ENCODE measurements around the gene SLC35E1.

DNA sequence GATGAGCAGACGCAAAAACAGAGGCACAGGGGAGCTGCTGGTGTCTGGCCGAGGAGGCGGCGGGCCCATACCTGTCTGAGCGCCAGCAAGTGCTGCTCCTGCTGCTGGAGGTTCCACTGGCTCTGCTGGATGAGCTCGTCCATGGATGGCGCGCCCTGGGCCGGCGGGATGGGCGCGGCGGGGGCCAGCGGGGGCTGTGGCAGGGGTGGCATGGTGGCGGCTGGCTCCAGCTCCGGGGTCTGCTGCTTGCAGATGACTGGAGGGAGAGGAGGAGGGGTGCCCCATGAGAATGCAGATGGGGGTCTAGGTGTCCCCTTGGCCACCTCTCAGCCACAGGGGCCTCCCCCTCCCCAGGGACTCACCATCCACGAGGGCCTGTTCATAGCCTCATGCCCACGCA lies 36.8 kb downstream of the SLC35E1 start:
- TF ChIP-seq, protein P1, sequence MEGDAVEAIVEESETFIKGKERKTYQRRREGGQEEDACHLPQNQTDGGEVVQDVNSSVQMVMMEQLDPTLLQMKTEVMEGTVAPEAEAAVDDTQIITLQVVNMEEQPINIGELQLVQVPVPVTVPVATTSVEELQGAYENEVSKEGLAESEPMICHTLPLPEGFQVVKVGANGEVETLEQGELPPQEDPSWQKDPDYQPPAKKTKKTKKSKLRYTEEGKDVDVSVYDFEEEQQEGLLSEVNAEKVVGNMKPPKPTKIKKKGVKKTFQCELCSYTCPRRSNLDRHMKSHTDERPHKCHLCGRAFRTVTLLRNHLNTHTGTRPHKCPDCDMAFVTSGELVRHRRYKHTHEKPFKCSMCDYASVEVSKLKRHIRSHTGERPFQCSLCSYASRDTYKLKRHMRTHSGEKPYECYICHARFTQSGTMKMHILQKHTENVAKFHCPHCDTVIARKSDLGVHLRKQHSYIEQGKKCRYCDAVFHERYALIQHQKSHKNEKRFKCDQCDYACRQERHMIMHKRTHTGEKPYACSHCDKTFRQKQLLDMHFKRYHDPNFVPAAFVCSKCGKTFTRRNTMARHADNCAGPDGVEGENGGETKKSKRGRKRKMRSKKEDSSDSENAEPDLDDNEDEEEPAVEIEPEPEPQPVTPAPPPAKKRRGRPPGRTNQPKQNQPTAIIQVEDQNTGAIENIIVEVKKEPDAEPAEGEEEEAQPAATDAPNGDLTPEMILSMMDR (IDR thresholded peaks at IDR 0.05; ENCODE audit: borderline replicate concordance, extremely low read depth, low read length, poor library complexity, severe bottlenecking) = no peak
- no peak for TF ChIP-seq EZH2 (IDR thresholded peaks at IDR 0.05; ENCODE audit: borderline replicate concordance, low read depth, low read length, severe bottlenecking)

Measured in DND-41 (cell line).